HG03342 (cell line): ENCODE results near the gene MAPK8.
"Not testable (repeated sequence)": the region's sequence is repeated elsewhere in the genome, so short reads cannot be mapped to it uniquely, and the experiment has no call there.

ENCODE experiments used
- ATAC-seq: cut with Tn5 transposase; IDR thresholded peaks from one replicate; pipeline ENCODE4 v1.9.1; 2021; ENCODE audit warnings: mild to moderate bottlenecking, moderate library complexity; ENCODE audit not compliant: unreplicated experiment

Gene MAPK8

GRCh38 chr10:48333856-48334255 lies 27.4 kb downstream of the MAPK8 start:
- ATAC-seq: no peak

- no peak for ATAC-seq
These were observed 29.3 kb downstream of the MAPK8 start for GRCh38 chr10:48335788-48336187.

GRCh38 chr10:48336978-48337599 lies 30.6 kb downstream of the MAPK8 start:
- ATAC-seq: peak; percentile 76

- no peak for ATAC-seq
These were observed 34.3 kb downstream of the MAPK8 start for GRCh38 chr10:48340734-48341133.

GRCh38 chr10:48343106-48343505 lies 36.6 kb downstream of the MAPK8 start:
- ATAC-seq: no peak

- no peak for ATAC-seq
These were observed 37.6 kb downstream of the MAPK8 start for GRCh38 chr10:48343921-48344598.

- not testable (repeated sequence) for ATAC-seq
These were observed 39.8 kb downstream of the MAPK8 start for GRCh38 chr10:48346248-48346647.

GRCh38 chr10:48347539-48347938 lies 41.1 kb downstream of the MAPK8 start:
- ATAC-seq: not testable (repeated sequence)

GRCh38 chr10:48347943-48348342 lies 41.5 kb downstream of the MAPK8 start:
- ATAC-seq: not testable (repeated sequence)

- ATAC-seq: no peak
These were observed 46.8 kb downstream of the MAPK8 start for GRCh38 chr10:48353246-48353645.

GRCh38 chr10:48357631-48358030 lies 51.2 kb downstream of the MAPK8 start:
- ATAC-seq: no peak

GRCh38 chr10:48358162-48358561 lies 51.7 kb downstream of the MAPK8 start:
- no peak for ATAC-seq

GRCh38 chr10:48358838-48359237 lies 52.4 kb downstream of the MAPK8 start:
- ATAC-seq: no peak

GRCh38 chr10:48361176-48361575 lies 54.7 kb downstream of the MAPK8 start:
- no peak for ATAC-seq

GRCh38 chr10:48363617-48364355 lies 57.3 kb downstream of the MAPK8 start:
- no peak for ATAC-seq

GRCh38 chr10:48364659-48365405 lies 58.4 kb downstream of the MAPK8 start:
- ATAC-seq: no peak

- ATAC-seq: no peak
These were observed 59.2 kb downstream of the MAPK8 start for GRCh38 chr10:48365668-48366067.

GRCh38 chr10:48366261-48366660 lies 59.8 kb downstream of the MAPK8 start:
- no peak for ATAC-seq

GRCh38 chr10:48369501-48369900 lies 63.0 kb downstream of the MAPK8 start:
- no peak for ATAC-seq

GRCh38 chr10:48377751-48378530 lies 71.5 kb downstream of the MAPK8 start:
- no peak for ATAC-seq

- no peak for ATAC-seq
These were observed 72.2 kb downstream of the MAPK8 start for GRCh38 chr10:48378675-48379074.
